HepG2 (cell line): ENCODE results near the gene SEMA4A. TPM values are rescaled to one million over a fixed set of nuclear protein-coding genes. Genes with fewer than 3 reads are reported as not detected.
A peak's percentile ranks its signal among the peaks of the same experiment; 100 is the strongest.

Experiments used
- ATAC-seq: fragments of 200-7000 bp; cut with Tn5 transposase; 3 replicates; pipeline ENCODE4 v1.9.1; 2020; ENCODE audit warnings: mild to moderate bottlenecking, moderate library complexity
- BruUV-seq: library from RNA; stranded (reverse); fragments of 400-500 nt; replicated peaks from 2 replicates; lab custom pipeline; 2021; lab: Mats Ljungman, UMichigan
- CTCF ChIA-PET: fragments of 300-600 bp; formaldehyde crosslinking; extraction: SDS; loops from one replicate; lab custom pipeline; 2021; ENCODE audit warnings: low total read pairs, inconsistent platforms, low intra/inter-chr PET ratio; lab: Yijun Ruan, JAX
- POLR2A ChIA-PET: fragments of 350-600 bp; sonication (Branson Sonifier 250); formaldehyde crosslinking; loops from one replicate; lab custom pipeline; 2020; ENCODE audit warnings: antibody characterized with exemption, inconsistent platforms; lab: Yijun Ruan, JAX
- DNase-seq: peaks from one replicate; pipeline ENCODE4 v3.0.0-alpha.2; 2015; ENCODE audit warnings: low spot score
- FAIRE-seq: peaks from 3 replicates; lab custom pipeline; 2011; peaks lifted over from hg19 to GRCh38; lab: Jason Lieb, UNC
- H2AFZ ChIP-seq: one replicate; pipeline ENCODE4 v1.6.1; 2011; ENCODE audit warnings: low read length, inconsistent platforms
- H3K27ac ChIP-seq: fragments of 300-600 bp; 3 replicates; pipeline ENCODE4 v1.8.0; 2011; ENCODE audit warnings: mixed run types, mild to moderate bottlenecking, mixed read lengths, low read length, inconsistent platforms; ENCODE audit not compliant: insufficient read depth; ENCODE audit errors: extremely low read length
- H3K27me3 ChIP-seq, 2 experiments: fragments of 200-600 bp in 1 of 2; 2 replicates in 1 of 2; 3 replicates in 1 of 2; pipeline versions ENCODE4 v1.6.0 to v1.8.0; 2011; ENCODE audit warnings: low read length in 2 of 2, mild to moderate bottlenecking in 2 of 2, moderate library complexity in 2 of 2, inconsistent platforms in 1 of 2; ENCODE audit not compliant: insufficient read depth in 2 of 2, control insufficient read depth in 1 of 2
- H3K36me3 ChIP-seq, 2 experiments: fragments of 200-600 bp in 1 of 2; replicated peaks in 1 of 2; 2 replicates in 1 of 2; 3 replicates in 1 of 2; pipeline versions ENCODE4 v1.5.1 to v1.8.0; 2011; ENCODE audit warnings: low read length in 2 of 2, inconsistent platforms in 1 of 2; ENCODE audit not compliant: insufficient read depth in 2 of 2, control insufficient read depth in 1 of 2
- H3K4me1 ChIP-seq: 2 replicates; pipeline ENCODE4 v1.5.1; 2012; ENCODE audit warnings: low read length, inconsistent platforms; ENCODE audit not compliant: insufficient read depth
- H3K4me2 ChIP-seq: 2 replicates; pipeline ENCODE4 v1.6.0; 2011; ENCODE audit warnings: low read depth, low read length, inconsistent platforms
- H3K4me3 ChIP-seq, 3 experiments: fragments of 200-600 bp in 1 of 3; sonication (generic), shearing (Covaris generic) in 1 of 3; replicated peaks in 1 of 3; 2 replicates each; pipeline ENCODE4 v1.5.1; 2011 to 2016; ENCODE audit warnings: low read length in 3 of 3, inconsistent platforms in 2 of 3, low read depth in 2 of 3, mild to moderate bottlenecking in 2 of 3, control low read depth in 1 of 3, mixed read lengths in 1 of 3; ENCODE audit not compliant: insufficient read depth in 1 of 3
- H3K79me2 ChIP-seq: one replicate; pipeline ENCODE4 v1.6.1; 2011; ENCODE audit warnings: low read length, inconsistent platforms; ENCODE audit not compliant: insufficient read depth
- H3K9ac ChIP-seq: 2 replicates; pipeline ENCODE4 v1.6.0; 2011; ENCODE audit warnings: mild to moderate bottlenecking, low read depth, low read length, inconsistent platforms; ENCODE audit not compliant: insufficient read depth
- H3K9me3 ChIP-seq: 2 replicates; pipeline ENCODE4 v1.5.1; 2012; ENCODE audit warnings: mild to moderate bottlenecking, low read length
- H4K20me1 ChIP-seq: 2 replicates; pipeline ENCODE4 v1.6.0; 2011; ENCODE audit warnings: inconsistent platforms, mild to moderate bottlenecking, low read length, moderate library complexity; ENCODE audit not compliant: insufficient read depth
- MED1 ChIP-seq: sonication (generic); formaldehyde crosslinking; IDR thresholded peaks from 2 replicates; pipeline ENCODE4 v1.4.0; 2020; ENCODE audit warnings: missing genetic modification reagents
- NCOA1 ChIP-seq: sonication (generic); formaldehyde crosslinking; IDR thresholded peaks from 2 replicates; pipeline ENCODE4 v1.9.0; 2021; ENCODE audit warnings: missing genetic modification reagents
- NFRKB ChIP-seq: fragments of 450-650 bp; IDR thresholded peaks from 2 replicates; pipeline ENCODE4 v1.6.1; 2017
- RBM39 ChIP-seq: fragments of 200-400 bp; formaldehyde crosslinking; IDR thresholded peaks from one replicate; pipeline ENCODE4 v1.6.1; 2018; ENCODE audit warnings: antibody characterized with exemption, mild to moderate bottlenecking, low read depth, low read length; ENCODE audit not compliant: poor library complexity, severe bottlenecking
- ZNF121 ChIP-seq: sonication (generic); formaldehyde crosslinking; IDR thresholded peaks from 2 replicates; pipeline ENCODE4 v1.5.0; 2020; ENCODE audit warnings: mild to moderate bottlenecking, missing genetic modification reagents
- WGBS: methylation state at CpG from one replicate; pipeline ENCODE4 v1.1.6; 2017; ENCODE audit warnings: low lambda C conversion rate; 5-methylcytosine and 5-hydroxymethylcytosine counted together
- in situ Hi-C: cut with HindIII; loops from 2 replicates; pipeline ENCODE4 v1.10.0; 2017; ENCODE audit warnings: low pct_unique_long_range_greater_than_20kb; ENCODE audit not compliant: extremely low pct_ligation_motif_present
- intact Hi-C: fragments of 100-400 bp; cut with micrococcal nuclease; formaldehyde crosslinking; loops from one replicate; pipeline ENCODE4 v1.10.0; 2022; ENCODE audit not compliant: unreplicated experiment
- polyA plus RNA-seq, 8 experiments: library from polyadenylated mRNA; depleted of rRNA in 3 of 8; stranded (reverse) in 7 of 8; unstranded in 1 of 8; fragments of >200 nt; fragmentation: Illumina TruSeq in 4 of 8; extraction: Trizol in 4 of 8; gene quantifications; 2 replicates each; pipeline versions ENCODE4 v1.2.1 to v1.2.3, GENCODE V29; 2011 to 2016; ENCODE audit warnings: low read depth in 4 of 8, missing spikeins in 1 of 8, mixed read lengths in 1 of 8; ENCODE audit not compliant: insufficient read depth in 1 of 8
- total RNA-seq, 5 experiments: library from RNA; depleted of rRNA; stranded (reverse); fragments of >200 nt; fragmentation: Illumina TruSeq; extraction: Trizol; gene quantifications; 2 replicates each; pipeline ENCODE4 v1.2.3, GENCODE V29; 2016; ENCODE audit warnings: low read depth in 1 of 5
- TF ChIP-seq, protein P1 (sequence below): sonication (generic); formaldehyde crosslinking; IDR thresholded peaks from 2 replicates; pipeline ENCODE4 v1.4.0; 2020; ENCODE audit warnings: missing genetic modification reagents, borderline replicate concordance
- TF ChIP-seq, protein P2 (sequence below): sonication (generic); formaldehyde crosslinking; IDR thresholded peaks from 2 replicates; pipeline ENCODE4 v1.4.0; 2020; ENCODE audit warnings: missing genetic modification reagents, borderline replicate concordance
- TF ChIP-seq, protein P3 (sequence below): sonication (generic); formaldehyde crosslinking; IDR thresholded peaks from 2 replicates; pipeline ENCODE4 v1.4.0; 2020; ENCODE audit warnings: mild to moderate bottlenecking, low read depth, missing genetic modification reagents
- TF ChIP-seq, protein P4 (sequence below): sonication (generic); formaldehyde crosslinking; IDR thresholded peaks from 2 replicates; pipeline ENCODE4 v1.5.1; 2020; ENCODE audit warnings: missing genetic modification reagents, mild to moderate bottlenecking, borderline replicate concordance

SEMA4A gene
- total and polyA plus RNA-seq, 2 of the 13 experiments (the other 11 are each of a cell fraction or from before 2014, with no cell fraction given) = 0.09 to 0.20 TPM

DNA sequence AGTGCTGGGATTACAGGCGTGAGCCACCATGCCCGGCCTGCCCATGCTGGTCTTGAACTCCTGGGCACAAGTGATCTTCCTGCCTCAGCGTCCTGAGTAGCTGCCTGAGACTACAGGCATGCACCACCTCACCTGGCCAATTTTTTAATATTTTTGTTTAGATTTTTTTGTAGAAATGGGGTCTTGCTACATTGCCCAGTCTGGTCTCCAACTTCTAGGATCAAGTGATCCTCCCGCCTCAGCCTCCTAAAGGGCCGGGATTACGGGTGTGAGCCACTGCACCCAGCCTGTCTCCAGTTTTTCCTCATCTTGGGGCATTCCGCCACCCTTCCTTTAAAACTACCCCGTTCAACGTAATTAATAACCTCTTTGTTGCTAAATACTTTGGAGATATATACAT is 66.8 kb downstream of the SEMA4A start:
- Histone ChIP-seq H4K20me1 (no peaks in the 10 kb centered on the region), H3K4me2 (no peak overlapping the region), H3K9me3 (no peaks in the 10 kb centered on the region), H3K79me2 (peaks cover 12% of the 10 kb centered on the region), H2AFZ (no peak overlapping the region), H3K9ac (no peak overlapping the region), H3K27ac (no peak overlapping the region), H3K36me3 (peaks cover 16 to 33% of the 10 kb centered on the region in 2 experiments; a peak in 4 of 5 replicates), H3K4me1 (peaks cover 26% of the 10 kb centered on the region), H3K27me3 (no peaks in the 10 kb centered on the region), H3K4me3 (no peak overlapping the region)
- BruUV-seq = no TSS peak
- 96% methylated on average over 9 of the region's 9 CpGs for WGBS
- ChIA-PET POLR2A (interaction anchor here (1.3 kb wide), 1 partner anchor 27 kb away, joined by 4 read pairs; the partner anchor contains the start of gene SLC25A44), CTCF (no interaction called here)
- no peak for DNase-seq
- in situ Hi-C loops (no loop called here), intact Hi-C loops (no loop called here)
- TF ChIP-seq, protein P1, sequence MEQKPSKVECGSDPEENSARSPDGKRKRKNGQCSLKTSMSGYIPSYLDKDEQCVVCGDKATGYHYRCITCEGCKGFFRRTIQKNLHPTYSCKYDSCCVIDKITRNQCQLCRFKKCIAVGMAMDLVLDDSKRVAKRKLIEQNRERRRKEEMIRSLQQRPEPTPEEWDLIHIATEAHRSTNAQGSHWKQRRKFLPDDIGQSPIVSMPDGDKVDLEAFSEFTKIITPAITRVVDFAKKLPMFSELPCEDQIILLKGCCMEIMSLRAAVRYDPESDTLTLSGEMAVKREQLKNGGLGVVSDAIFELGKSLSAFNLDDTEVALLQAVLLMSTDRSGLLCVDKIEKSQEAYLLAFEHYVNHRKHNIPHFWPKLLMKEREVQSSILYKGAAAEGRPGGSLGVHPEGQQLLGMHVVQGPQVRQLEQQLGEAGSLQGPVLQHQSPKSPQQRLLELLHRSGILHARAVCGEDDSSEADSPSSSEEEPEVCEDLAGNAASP = no peak
- peak; percentile 68; the same call in 1 of the 2 replicates for TF ChIP-seq ZNF121 (CRISPR knock-in tag)
- no peak for ATAC-seq
- no peak for FAIRE-seq

DNA sequence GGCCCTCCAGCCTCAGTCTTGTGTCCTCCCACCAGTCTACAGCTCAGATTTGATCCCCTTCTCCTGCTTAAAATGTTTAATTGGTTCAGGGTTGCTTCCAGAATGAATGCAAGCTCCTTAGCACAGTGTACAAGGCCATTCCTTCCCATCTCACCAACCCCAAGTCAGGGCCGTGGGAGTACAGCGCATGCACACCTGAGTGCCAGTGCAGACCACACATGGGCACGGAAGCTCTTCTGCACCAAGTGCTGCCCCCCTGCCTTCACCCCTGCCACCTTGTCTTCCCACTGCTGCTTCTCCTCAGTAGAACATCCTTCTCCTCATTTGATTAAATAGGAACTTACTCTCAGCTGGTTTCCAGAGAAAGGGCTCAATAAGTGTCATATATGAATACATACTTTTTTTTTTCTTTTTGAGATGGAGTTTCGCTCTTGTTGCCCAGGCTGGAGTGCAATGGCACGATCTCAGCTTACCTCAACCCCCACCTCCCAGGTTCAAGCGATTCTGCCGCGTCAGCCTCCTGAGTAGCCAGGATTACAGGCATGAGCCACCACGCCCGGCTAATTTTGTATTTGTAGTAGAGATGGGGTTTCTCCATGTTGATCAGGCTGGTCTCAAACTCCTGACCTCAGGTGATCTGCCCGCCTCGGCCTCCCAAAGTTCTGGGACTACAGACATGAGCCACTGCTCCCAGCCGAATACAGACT is 68.8 kb downstream of the SEMA4A start:
- in situ Hi-C loops (no loop called here), intact Hi-C loops (no loop called here)
- Histone ChIP-seq H4K20me1 (no peaks in the 10 kb centered on the region), H3K4me2 (no peak overlapping the region), H3K9me3 (no peaks in the 10 kb centered on the region), H3K79me2 (peaks cover 6% of the 10 kb centered on the region), H2AFZ (no peak overlapping the region), H3K36me3 (peaks cover 18 to 42% of the 10 kb centered on the region in 2 experiments), H3K9ac (no peak overlapping the region), H3K27ac (no peak overlapping the region), H3K4me1 (peaks cover 25% of the 10 kb centered on the region), H3K4me3 (no peak overlapping the region), H3K27me3 (no peaks in the 10 kb centered on the region)
- POLR2A ChIA-PET = interaction anchor here (4.5 kb wide), 1 partner anchor 10 kb away, joined by 61 read pairs; the partner anchor contains the start of gene PMF1
- no peak for FAIRE-seq
- no peak for ATAC-seq
- WGBS = 95% methylated on average over 12 of the region's 13 CpGs
- CTCF ChIA-PET = no interaction called here
- DNase-seq = no peak
- no TSS peak for BruUV-seq
- TF ChIP-seq, protein P2, sequence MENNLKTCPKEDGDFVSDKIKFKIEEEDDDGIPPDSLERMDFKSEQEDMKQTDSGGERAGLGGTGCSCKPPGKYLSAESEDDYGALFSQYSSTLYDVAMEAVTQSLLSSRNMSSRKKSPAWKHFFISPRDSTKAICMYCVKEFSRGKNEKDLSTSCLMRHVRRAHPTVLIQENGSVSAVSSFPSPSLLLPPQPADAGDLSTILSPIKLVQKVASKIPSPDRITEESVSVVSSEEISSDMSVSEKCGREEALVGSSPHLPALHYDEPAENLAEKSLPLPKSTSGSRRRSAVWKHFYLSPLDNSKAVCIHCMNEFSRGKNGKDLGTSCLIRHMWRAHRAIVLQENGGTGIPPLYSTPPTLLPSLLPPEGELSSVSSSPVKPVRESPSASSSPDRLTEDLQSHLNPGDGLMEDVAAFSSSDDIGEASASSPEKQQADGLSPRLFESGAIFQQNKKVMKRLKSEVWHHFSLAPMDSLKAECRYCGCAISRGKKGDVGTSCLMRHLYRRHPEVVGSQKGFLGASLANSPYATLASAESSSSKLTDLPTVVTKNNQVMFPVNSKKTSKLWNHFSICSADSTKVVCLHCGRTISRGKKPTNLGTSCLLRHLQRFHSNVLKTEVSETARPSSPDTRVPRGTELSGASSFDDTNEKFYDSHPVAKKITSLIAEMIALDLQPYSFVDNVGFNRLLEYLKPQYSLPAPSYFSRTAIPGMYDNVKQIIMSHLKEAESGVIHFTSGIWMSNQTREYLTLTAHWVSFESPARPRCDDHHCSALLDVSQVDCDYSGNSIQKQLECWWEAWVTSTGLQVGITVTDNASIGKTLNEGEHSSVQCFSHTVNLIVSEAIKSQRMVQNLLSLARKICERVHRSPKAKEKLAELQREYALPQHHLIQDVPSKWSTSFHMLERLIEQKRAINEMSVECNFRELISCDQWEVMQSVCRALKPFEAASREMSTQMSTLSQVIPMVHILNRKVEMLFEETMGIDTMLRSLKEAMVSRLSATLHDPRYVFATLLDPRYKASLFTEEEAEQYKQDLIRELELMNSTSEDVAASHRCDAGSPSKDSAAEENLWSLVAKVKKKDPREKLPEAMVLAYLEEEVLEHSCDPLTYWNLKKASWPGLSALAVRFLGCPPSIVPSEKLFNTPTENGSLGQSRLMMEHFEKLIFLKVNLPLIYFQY (CRISPR knock-in tag) = no peak
- TF ChIP-seq NCOA1 (CRISPR knock-in tag) (no peak), NFRKB (no peak), MED1 (CRISPR knock-in tag) (no peak), RBM39 (no peak)
- TF ChIP-seq, protein P3, sequence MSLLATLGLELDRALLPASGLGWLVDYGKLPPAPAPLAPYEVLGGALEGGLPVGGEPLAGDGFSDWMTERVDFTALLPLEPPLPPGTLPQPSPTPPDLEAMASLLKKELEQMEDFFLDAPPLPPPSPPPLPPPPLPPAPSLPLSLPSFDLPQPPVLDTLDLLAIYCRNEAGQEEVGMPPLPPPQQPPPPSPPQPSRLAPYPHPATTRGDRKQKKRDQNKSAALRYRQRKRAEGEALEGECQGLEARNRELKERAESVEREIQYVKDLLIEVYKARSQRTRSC (CRISPR knock-in tag) = no peak
- TF ChIP-seq, protein P4, sequence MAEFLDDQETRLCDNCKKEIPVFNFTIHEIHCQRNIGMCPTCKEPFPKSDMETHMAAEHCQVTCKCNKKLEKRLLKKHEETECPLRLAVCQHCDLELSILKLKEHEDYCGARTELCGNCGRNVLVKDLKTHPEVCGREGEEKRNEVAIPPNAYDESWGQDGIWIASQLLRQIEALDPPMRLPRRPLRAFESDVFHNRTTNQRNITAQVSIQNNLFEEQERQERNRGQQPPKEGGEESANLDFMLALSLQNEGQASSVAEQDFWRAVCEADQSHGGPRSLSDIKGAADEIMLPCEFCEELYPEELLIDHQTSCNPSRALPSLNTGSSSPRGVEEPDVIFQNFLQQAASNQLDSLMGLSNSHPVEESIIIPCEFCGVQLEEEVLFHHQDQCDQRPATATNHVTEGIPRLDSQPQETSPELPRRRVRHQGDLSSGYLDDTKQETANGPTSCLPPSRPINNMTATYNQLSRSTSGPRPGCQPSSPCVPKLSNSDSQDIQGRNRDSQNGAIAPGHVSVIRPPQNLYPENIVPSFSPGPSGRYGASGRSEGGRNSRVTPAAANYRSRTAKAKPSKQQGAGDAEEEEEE (CRISPR knock-in tag) = no peak
